CD4-positive, alpha-beta T cell treated with Interleukin-4 for 1 hour (primary cell): Measurements from ENCODE around the gene UNC80.

Experiments used
- DNase-seq, 2 donors: peaks; one replicate each; pipeline ENCODE4 v3.0.0-alpha.2; 2020 to 2022

UNC80 gene

GRCh38 chr2:209922116-209922515, 150.5 kb downstream of the UNC80 start:
- no peak for DNase-seq

DNA sequence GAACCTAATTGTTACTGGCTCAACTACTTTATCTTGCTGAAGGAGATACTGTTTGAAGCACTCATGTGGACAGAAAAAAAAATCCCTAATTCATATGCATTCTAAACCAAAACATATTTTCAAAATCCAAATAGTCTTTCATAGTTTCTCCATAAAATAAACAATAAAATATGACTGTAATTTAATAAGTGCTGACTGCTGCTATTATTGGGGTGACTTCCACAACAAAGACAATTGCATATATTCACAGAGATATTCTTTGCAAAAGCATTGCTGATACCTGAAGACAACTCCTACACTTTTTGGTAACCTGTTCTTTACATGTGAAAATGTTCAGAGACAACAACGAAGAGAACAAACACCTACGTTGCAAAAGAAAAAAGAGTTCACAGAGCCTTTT, 157.7 kb downstream of the UNC80 start:
- DNase-seq: no peak

DNA sequence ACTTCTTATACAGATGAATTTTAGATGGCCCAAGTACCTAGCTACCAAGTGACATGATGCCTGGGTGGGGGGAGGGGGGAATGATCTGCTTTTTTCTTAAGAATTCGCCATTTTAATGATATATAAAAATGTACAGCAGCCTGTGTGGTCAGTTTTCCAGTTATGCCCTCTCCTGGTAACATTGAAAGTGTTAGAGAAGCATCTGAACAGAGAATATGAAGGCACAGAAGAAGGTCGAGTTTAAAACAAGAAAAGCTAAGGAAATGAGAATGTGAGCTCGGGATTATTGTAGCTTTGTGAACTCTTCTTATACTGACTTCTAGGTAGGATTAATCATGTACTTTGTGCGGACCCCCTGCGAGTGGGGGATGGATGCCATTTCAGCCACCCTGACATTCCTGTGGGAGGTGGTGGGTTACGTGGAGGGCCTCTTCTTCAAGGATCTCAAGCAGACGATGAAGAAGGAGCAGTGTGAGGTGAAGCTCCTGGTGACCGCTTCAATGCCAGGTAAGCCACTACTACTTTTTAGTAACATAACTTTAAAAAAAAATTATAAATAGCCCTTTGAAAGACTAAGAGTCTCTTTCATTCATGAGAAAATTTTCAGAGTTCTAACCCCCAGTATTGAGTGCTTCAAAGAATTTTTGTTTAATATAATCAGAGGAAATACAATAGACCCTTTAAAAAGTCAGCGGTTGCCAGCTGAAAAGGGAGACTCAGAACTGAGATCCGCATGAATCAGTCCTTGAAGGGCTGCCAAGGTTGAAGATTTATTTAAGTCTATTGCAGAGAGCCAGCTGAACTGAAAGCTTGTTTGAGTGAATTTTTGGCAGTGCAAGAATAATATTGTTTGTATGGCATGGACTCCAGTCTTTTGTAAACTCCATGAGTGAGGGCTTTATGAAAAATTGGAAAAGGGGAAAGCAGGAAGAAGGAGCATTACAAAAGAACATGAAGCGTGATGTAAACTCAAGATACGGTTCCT, 162.2 kb downstream of the UNC80 start:
- no peak for DNase-seq

DNA sequence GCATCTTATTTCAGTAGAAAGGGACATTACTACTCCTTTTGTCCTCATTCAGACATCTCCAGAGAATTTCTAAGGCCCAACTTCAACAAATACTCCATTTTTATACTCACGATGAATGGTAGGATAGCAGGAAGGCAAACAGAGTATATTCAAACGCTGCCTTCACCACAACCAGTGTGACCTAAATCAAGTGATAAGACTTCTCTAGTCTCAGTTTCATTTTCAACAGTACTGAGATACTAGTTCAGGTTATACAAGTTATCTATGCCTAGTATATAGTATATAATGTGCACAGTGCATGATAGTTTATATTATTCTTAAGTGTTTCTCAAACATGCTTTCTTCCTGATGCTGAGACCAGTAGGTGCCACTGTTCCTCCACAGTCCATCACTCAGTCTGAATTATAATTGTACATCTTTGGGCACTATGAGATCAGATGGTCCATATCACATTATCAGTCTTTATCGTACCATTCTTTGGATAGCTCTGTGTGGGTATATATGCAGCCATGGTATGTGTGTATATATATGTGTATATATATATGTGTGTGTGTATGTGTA, 164.6 kb downstream of the UNC80 start:
- DNase-seq: no peak

DNA sequence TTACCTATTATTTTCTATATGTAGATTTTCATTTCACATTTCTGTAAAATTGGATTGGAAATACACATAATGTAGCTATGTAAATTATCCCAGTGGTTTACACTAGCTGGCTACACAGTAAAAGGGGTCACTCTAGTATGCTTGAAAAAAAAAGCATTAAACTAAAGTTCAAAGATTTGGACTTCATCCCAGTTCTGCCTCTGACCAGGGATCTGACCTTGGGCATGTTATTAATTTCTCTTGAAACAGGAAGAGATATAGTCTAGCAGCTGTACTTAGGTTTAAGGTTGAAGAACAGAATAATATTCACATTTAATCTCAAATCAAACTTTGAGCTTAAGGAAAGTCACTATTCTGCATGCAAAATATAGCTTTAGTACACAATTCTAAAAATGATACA, 166.3 kb downstream of the UNC80 start:
- DNase-seq: no peak

DNA sequence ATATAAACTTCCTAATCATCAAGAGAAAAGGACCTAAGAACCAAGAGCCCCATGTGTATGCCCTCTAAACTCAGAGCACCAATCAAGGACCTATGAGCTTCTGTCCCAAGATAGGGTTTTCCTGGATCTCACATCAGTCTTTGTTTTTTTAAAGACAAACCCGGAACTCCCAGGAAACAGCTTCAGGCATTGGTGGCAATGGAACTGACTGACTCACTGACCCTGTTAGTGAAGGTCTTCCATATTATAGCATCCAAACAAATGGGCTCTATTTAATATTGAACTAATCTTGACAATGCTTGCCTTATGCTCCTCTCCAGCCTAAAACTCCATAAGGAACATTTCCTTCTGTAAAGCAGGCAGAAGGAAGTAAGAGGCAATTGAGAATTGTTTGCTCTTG, 167.3 kb downstream of the UNC80 start:
- no peak for DNase-seq

GRCh38 chr2:209940936-209941335, 169.3 kb downstream of the UNC80 start:
- DNase-seq: no peak

DNA sequence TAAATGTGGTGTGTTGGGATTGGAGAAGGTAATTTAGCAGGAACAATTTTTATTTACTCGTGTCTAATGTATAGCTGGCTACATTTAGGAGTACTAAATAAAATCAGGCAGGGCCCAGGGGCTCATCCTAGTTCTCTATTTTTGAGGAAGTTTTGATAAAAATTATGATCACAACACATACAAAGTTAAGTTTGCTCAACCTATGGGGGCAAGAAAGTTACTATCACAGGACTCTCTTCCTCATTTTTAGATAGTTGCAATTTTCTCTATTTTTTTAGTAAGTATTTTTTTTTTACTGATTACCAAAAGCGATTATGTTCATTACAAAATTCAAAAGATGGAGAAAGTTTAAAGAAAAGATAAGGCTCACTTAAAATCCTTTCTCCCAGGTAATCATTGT, 170.8 kb downstream of the UNC80 start:
- DNase-seq: no peak

- no peak for DNase-seq
These were observed 171.4 kb downstream of the UNC80 start for GRCh38 chr2:209942936-209943605.

DNA sequence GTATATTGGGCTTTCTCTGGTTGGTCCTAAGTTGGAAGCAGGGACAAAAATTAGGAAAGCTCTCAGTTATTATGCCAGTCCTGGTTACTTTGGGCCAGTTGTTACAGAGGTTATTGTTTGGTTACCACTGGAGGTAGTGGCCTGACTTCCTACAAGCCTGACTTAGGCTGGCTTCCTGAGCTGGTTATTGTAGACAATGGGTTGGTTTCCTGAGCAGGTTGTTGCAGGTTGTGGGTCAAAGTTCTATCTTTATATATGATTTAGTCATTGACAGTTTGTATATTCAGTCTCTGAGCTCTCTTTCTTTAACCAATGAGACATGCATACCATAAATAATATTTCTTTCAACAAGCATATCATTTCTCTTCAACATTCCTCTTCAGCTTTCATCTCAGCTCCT, 172.1 kb downstream of the UNC80 start:
- DNase-seq: no peak

DNA sequence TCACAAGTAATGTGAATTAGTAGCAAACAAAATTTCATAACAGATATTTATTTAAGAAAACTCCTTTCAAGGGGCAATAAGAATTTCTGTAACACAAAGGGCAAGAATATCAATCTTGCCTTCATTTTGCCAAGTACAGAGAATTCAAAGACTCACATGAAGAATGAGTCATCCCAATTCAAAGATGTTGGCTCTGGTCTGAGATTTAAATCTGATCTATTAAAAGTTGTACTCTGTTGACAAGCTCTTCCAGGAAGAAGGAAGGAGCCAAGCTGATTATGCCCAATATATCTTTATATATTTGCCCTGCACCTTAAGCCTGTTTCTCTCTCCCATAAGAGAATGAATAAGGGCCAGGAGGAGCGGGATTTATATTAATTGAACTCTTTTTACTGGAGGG, 174.9 kb downstream of the UNC80 start:
- no peak for DNase-seq

DNA sequence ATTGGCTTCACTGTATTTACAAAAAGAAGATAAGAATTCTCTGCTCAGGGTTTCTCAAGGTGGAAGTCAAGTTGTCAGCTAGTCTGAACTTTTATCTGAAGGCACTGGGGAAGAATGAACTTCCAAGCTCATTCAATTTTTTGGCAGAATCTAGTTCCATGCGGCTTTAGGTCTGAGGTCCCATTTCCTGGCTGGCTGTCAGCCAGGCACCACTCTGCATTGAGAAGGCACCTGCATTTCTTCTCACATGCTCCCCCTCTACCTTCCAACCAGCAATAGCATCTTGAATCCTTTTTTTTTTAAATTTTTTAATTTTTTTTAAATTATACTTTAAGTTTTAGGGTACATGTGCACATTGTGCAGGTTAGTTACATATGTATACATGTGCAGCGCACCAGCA, 184.6 kb downstream of the UNC80 start:
- DNase-seq: no peak

DNA sequence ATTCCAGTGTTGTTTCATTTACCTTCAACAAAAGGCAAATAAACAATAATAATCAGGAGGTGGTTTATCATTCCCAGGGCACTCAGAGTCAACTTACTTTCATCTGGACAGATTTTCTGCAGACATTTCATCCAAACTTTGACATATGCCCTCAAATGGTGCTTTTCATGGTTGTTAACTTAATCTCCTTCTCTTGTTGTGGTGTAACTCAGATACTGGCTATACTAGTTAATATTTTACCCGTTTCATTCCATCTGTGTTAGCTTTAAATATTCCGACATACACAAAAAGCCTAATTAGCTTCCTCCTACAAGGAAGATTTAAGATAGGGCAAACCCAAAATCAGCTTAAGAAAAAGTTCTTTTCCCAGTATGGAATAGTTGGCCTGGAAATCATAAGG, 186.4 kb downstream of the UNC80 start:
- DNase-seq: no peak

DNA sequence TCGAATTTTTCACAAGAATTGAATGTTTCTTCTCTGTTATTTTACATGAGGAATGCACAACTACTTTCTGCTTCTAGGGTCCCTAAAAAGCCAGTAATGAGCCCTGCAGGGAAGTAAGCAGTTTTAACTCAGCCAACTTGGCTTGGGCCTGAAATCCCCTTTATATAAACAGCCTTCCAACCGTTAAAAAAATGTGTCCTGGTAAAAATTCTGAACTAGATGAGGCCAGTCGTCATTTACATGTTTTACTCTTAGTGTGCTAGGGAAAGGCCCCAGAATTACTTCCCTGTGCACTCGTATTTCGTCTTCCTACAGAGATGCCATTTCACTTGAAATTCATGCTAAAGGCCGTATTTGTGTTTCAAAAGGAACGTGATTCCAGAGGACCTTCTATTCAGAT, 188.4 kb downstream of the UNC80 start:
- DNase-seq: no peak

DNA sequence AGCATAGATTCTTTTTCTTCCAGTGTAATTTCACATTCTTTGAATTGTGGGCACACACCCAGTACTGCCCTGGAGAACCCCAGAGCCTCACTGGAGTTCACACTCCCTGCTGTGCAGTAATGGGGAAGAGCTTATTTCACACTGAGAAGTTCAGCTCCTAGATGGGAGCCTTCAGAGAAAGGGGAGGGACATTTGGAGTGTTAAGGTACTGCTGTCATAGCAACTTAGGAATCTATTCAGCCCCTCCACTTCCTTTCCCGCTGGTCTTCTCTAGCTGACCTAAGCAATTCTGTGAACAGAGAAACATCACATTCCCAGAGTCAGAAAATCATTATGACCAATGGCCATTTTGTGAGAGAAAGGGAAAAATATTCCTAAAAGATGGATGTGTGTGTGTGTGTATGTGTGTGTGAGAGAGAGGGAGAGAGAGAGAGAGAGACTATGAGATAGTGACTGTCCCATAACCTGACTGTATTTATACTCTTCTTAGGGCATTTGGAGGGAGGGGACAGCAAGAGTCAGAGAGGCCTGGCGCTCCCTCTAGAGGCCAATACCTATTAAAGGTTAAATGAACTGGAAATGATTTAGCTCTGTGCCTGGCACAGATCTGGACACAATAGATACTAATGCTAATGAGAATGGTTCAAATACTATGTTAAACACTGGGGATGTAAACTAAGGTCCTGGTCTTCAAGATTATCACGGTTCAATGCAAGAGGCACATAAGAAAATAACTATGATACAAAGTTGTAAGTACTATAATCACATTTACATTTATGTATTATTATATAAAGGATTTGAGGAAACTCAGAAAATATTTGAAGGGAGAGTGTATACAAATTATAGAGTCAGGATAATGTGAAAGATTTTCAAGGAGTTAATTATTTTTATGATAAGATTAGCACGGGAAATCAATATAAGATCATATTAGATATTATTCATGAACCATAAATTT, 189.3 kb downstream of the UNC80 start:
- DNase-seq: peak; percentile 12 to 43

- DNase-seq: no peak
These were observed 194.1 kb downstream of the UNC80 start for GRCh38 chr2:209965723-209966122.

GRCh38 chr2:209969692-209970091, 198.1 kb downstream of the UNC80 start:
- DNase-seq: no peak

GRCh38 chr2:209970271-209970670, 198.6 kb downstream of the UNC80 start:
- DNase-seq: no peak

- no peak for DNase-seq
These were observed 199.1 kb downstream of the UNC80 start for GRCh38 chr2:209970711-209971110.

GRCh38 chr2:209973328-209973727, 201.7 kb downstream of the UNC80 start:
- no peak for DNase-seq

DNA sequence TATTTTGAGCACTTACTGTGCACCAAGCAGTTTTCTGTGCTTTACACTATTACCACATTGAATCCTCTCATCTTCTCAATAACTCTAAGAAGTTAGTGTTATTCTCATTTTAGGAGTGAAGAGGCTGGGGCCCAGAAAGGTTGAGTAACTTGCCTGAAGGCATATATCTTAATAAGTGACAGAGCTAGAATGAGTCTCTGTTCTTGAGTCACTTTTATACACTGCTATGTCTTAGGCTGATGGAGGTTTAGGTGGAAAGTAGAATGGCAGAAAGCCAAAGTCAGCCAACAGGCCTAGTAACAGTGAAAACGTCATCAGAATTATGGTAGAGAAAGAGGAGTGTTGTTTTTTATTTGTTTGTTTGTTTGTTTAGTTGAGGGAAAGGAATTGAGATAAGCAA, 202.9 kb downstream of the UNC80 start:
- no peak for DNase-seq

DNA sequence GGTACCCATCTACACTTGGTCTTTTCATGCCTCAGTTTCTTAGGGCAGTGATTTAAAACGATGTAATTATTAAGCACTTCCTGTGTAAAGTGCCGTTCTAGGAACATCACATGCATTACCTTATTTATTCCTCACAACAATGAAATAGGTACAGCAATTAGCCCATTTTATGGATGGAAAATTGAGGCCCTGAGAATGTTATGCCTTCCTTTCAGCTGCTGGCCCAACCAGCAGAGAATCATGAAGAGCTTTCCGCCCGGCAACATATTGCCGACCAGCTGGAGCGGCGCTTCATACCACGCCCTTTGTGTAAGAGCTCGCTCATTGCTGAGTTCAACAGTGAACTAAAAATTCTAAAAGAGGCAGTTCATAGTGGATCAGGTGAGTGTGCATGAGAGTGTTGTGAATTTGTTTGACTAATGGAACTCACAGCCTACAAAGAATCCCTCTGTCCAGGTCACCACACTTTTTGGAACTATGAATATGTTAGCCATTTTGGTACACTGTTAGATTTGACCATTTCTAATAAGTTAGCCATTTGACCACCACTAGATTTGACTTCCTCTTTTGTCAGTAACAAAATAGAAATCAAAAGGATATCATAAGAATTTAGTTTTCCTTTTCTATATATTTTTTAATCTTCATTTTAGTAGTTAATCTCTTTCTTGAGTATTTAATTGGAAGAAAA, 205.2 kb downstream of the UNC80 start:
- DNase-seq: no peak
